Breast epithelium (tissue), 3 donors: ENCODE measurements around the gene BRD9.
"Not testable (repeated sequence)": the region's sequence is repeated elsewhere in the genome, so short reads cannot be mapped to it uniquely, and the experiment has no call there.

Experiments
- CTCF ChIP-seq, 3 donors: fragments of 450-650 bp; IDR thresholded peaks; one replicate each; pipeline ENCODE4 v1.5.1; 2016 to 2017; ENCODE audit warnings: antibody characterized with exemption in 3 of 3, mild to moderate bottlenecking in 3 of 3, moderate library complexity in 3 of 3
- POLR2A ChIP-seq: fragments of 450-650 bp; IDR thresholded peaks from one replicate; pipeline ENCODE4 v1.6.1; 2016; ENCODE audit warnings: antibody characterized with exemption, mild to moderate bottlenecking, moderate library complexity
- POLR2AphosphoS5 ChIP-seq, 3 donors: sonication (generic); formaldehyde crosslinking; IDR thresholded peaks; one replicate each; pipeline ENCODE4 v1.6.1; 2017; ENCODE audit warnings: antibody characterized with exemption in 3 of 3

GRCh38 chr5:843371-843770 is 49.2 kb downstream of the BRD9 start:
- TF ChIP-seq CTCF (IDR thresholded peaks at IDR 0.05); POLR2A; POLR2AphosphoS5 (IDR thresholded peaks at IDR 0.05): not testable (repeated sequence)
